Fibroblast of lung (primary cell): ENCODE measurements around the gene GALC. TPM values are rescaled to one million over a fixed set of nuclear protein-coding genes. Genes with fewer than 3 reads are reported as not detected.
"Not testable (repeated sequence)": the region's sequence is repeated elsewhere in the genome, so short reads cannot be mapped to it uniquely, and the experiment has no call there.

ENCODE experiments used
- DNase-seq, 2 donors: peaks; one replicate each; pipeline versions ENCODE4 v3.0.0 to v3.0.0-alpha.2; 2010; ENCODE audit warnings: low read depth in 2 of 2
- H2AFZ ChIP-seq: 2 replicates; pipeline ENCODE4 v1.5.1; 2012; ENCODE audit warnings: low read length, control low read depth, inconsistent platforms
- H3K27ac ChIP-seq: 2 replicates; pipeline ENCODE4 v1.5.1; 2011; ENCODE audit warnings: low read length, control low read depth; ENCODE audit not compliant: insufficient read depth
- H3K27me3 ChIP-seq: 2 replicates; pipeline ENCODE4 v1.5.1; 2011; ENCODE audit warnings: mild to moderate bottlenecking, low read length; ENCODE audit not compliant: control insufficient read depth, insufficient read depth
- H3K36me3 ChIP-seq: 2 replicates; pipeline ENCODE4 v1.5.1; 2011; ENCODE audit warnings: low read length; ENCODE audit not compliant: control insufficient read depth, insufficient read depth
- H3K4me1 ChIP-seq: 2 replicates; pipeline ENCODE4 v1.5.1; 2011; ENCODE audit warnings: low read length; ENCODE audit not compliant: control insufficient read depth, insufficient read depth; ENCODE audit errors: extremely low read depth
- H3K4me2 ChIP-seq: 2 replicates; pipeline ENCODE4 v1.5.1; 2011; ENCODE audit warnings: low read length, control low read depth; ENCODE audit not compliant: insufficient read depth; ENCODE audit errors: extremely low read depth
- H3K4me3 ChIP-seq, 4 experiments: fragments of 200-600 bp in 1 of 4; sonication (generic) in 1 of 4; replicated peaks in 1 of 4; 2 replicates each; pipeline ENCODE4 v1.5.1; 2011 to 2016; ENCODE audit warnings: low read length in 4 of 4, low read depth in 3 of 4, mild to moderate bottlenecking in 3 of 4, control low read depth in 2 of 4, inconsistent platforms in 1 of 4, mixed read lengths in 1 of 4; ENCODE audit not compliant: insufficient read depth in 1 of 4; ENCODE audit errors: control extremely low read depth in 1 of 4
- H3K79me2 ChIP-seq: 2 replicates; pipeline ENCODE4 v1.5.1; 2012; ENCODE audit warnings: mild to moderate bottlenecking, low read length, inconsistent platforms; ENCODE audit not compliant: control insufficient read depth, insufficient read depth
- H3K9ac ChIP-seq: 2 replicates; pipeline ENCODE4 v1.5.1; 2011; ENCODE audit warnings: mild to moderate bottlenecking, low read length, control low read depth; ENCODE audit not compliant: insufficient read depth
- H3K9me3 ChIP-seq: 2 replicates; pipeline ENCODE4 v1.5.1; 2012; ENCODE audit warnings: low read depth, low read length; ENCODE audit not compliant: control insufficient read depth, insufficient read depth
- H4K20me1 ChIP-seq: 2 replicates; pipeline ENCODE4 v1.5.1; 2011; ENCODE audit warnings: low read length; ENCODE audit not compliant: control insufficient read depth, insufficient read depth; ENCODE audit errors: extremely low read depth
- CTCF ChIP-seq, 2 donors: IDR thresholded peaks in 1 of 2; conservative IDR thresholded peaks in 1 of 2; 1 replicate in 1 of 2; 2 replicates in 1 of 2; pipeline ENCODE4 v1.5.1; 2011 to 2012; ENCODE audit warnings: low read length in 2 of 2, control low read depth in 1 of 2, inconsistent platforms in 1 of 2, low read depth in 1 of 2, mild to moderate bottlenecking in 1 of 2
- EZH2 ChIP-seq: IDR thresholded peaks from 2 replicates; pipeline ENCODE4 v1.5.1; 2012; ENCODE audit warnings: low read length, control low read depth, mild to moderate bottlenecking; ENCODE audit errors: missing control alignments
- polyA plus RNA-seq, 2 donors: library from polyadenylated mRNA; depleted of rRNA in 1 of 2; stranded (reverse) in 1 of 2; unstranded in 1 of 2; fragments of >200 nt; gene quantifications; 2 replicates each; pipeline ENCODE4 v1.2.1, GENCODE V29; 2011 to 2012; ENCODE audit warnings: missing spikeins in 1 of 2
- total RNA-seq: library from RNA; depleted of rRNA; stranded (reverse); fragments of >200 nt; gene quantifications from 2 replicates; pipeline ENCODE4 v1.2.1, GENCODE V29; 2014

Gene GALC
- total and polyA plus RNA-seq, 2 donors (not counting 1 experiment from before 2014, with no cell fraction given) = 13.3 to 22.8 TPM

- Histone ChIP-seq H4K20me1 (no peaks in the 10 kb centered on the region), H3K27ac (no peak overlapping the region), H3K4me2 (no peak overlapping the region), H3K9ac (no peak overlapping the region), H3K36me3 (no peaks in the 10 kb centered on the region), H3K4me3 (no peak overlapping the region), H2AFZ (no peak overlapping the region), H3K9me3 (no peaks in the 10 kb centered on the region), H3K4me1 (no peaks in the 10 kb centered on the region), H3K27me3 (no peaks in the 10 kb centered on the region), H3K79me2 (no peaks in the 10 kb centered on the region)
- no peak for DNase-seq
- TF ChIP-seq CTCF (conservative IDR thresholded peaks at IDR 0.05 in 1 of 2, IDR thresholded peaks at IDR 0.05 in 1 of 2; ENCODE audit: low read depth in 1 of 2, low read length in 2 of 2) = no peak
- no peak for TF ChIP-seq EZH2
These were observed 33.9 kb upstream of the GALC start for GRCh38 chr14:88026890-88027289.

- Histone ChIP-seq H3K4me2 (no peak overlapping the region), H3K27me3 (no peaks in the 10 kb centered on the region), H4K20me1 (no peaks in the 10 kb centered on the region), H3K27ac (no peak overlapping the region), H2AFZ (no peak overlapping the region), H3K79me2 (no peaks in the 10 kb centered on the region), H3K36me3 (no peaks in the 10 kb centered on the region), H3K9me3 (no peaks in the 10 kb centered on the region), H3K4me1 (no peaks in the 10 kb centered on the region), H3K4me3 (no peak overlapping the region), H3K9ac (no peak overlapping the region)
- DNase-seq = no peak
- TF ChIP-seq EZH2 (no peak), CTCF (conservative IDR thresholded peaks at IDR 0.05 in 1 of 2, IDR thresholded peaks at IDR 0.05 in 1 of 2; ENCODE audit: low read depth in 1 of 2, low read length in 2 of 2) (no peak)
These were observed 32.3 kb upstream of the GALC start for GRCh38 chr14:88025313-88025712.

- H3K4me2 ChIP-seq, H3K9ac ChIP-seq, H4K20me1 ChIP-seq, H3K4me1 ChIP-seq, H2AFZ ChIP-seq, DNase-seq, H3K27ac ChIP-seq, H3K36me3 ChIP-seq, H3K27me3 ChIP-seq, H3K79me2 ChIP-seq, H3K9me3 ChIP-seq, H3K4me3 ChIP-seq: not testable (repeated sequence)
These were observed 31.5 kb upstream of the GALC start for GRCh38 chr14:88024252-88025086.
